K562 (cell line): ENCODE data around the gene NUF2. TPM values are rescaled to one million over a fixed set of nuclear protein-coding genes. Genes with fewer than 3 reads are reported as not detected.

ENCODE experiments used
- ATAC-seq: fragments of 200-7000 bp; cut with Tn5 transposase; 3 replicates; pipeline ENCODE4 v1.9.1; 2020; ENCODE audit warnings: moderate library complexity
- BruUV-seq: library from RNA; stranded (reverse); fragments of 400-500 nt; replicated peaks from 2 replicates; lab custom pipeline; 2021; lab: Mats Ljungman, UMichigan
- CTCF ChIA-PET: fragments of 300-600 bp; formaldehyde crosslinking; extraction: SDS; loops from one replicate; lab custom pipeline; 2021; ENCODE audit warnings: low intra/inter-chr PET ratio; lab: Yijun Ruan, JAX
- POLR2A ChIA-PET: fragments of 300-600, 350-650 bp; sonication (Branson Sonifier 250); formaldehyde crosslinking; extraction: SDS; loops from one replicate; lab custom pipeline; 2021; ENCODE audit warnings: antibody characterized with exemption, inconsistent platforms; lab: Yijun Ruan, JAX
- DNase-seq, 4 experiments: peaks; one replicate each; pipeline versions ENCODE4 v3.0.0 to v3.0.0-alpha.2; 2011 to 2018; ENCODE audit warnings: low spot score in 3 of 4, mixed read lengths in 3 of 4; ENCODE audit errors: extremely low read depth in 1 of 4
- FAIRE-seq: peaks from 2 replicates; lab custom pipeline; 2011; peaks lifted over from hg19 to GRCh38; lab: Jason Lieb, UNC
- H2AFZ ChIP-seq: 2 replicates; pipeline ENCODE4 v1.6.0; 2011; ENCODE audit warnings: low read depth, low read length, control low read depth, inconsistent platforms
- H3K27ac ChIP-seq: fragments of 200-600 bp; 3 replicates; pipeline ENCODE4 v1.8.0; 2011; ENCODE audit warnings: low read depth, mild to moderate bottlenecking, control low read depth, inconsistent platforms, low read length, moderate library complexity, mixed read lengths; ENCODE audit errors: extremely low read depth
- H3K27me3 ChIP-seq, 2 experiments: fragments of 300-600 bp in 1 of 2; 2 replicates in 1 of 2; 3 replicates in 1 of 2; pipeline versions ENCODE4 v1.6.0 to v1.8.0; 2011; ENCODE audit warnings: inconsistent platforms in 2 of 2, low read length in 2 of 2, mild to moderate bottlenecking in 1 of 2, mixed read lengths in 1 of 2, moderate library complexity in 1 of 2; ENCODE audit not compliant: control insufficient read depth in 2 of 2, insufficient read depth in 2 of 2
- H3K36me3 ChIP-seq: fragments of 300-600 bp; 3 replicates; pipeline ENCODE4 v1.8.0; 2011; ENCODE audit warnings: mild to moderate bottlenecking, low read length, inconsistent platforms; ENCODE audit not compliant: control insufficient read depth, insufficient read depth
- H3K4me1 ChIP-seq, 2 experiments: fragments of 200-600 bp in 1 of 2; replicated peaks in 1 of 2; 2 replicates in 1 of 2; 3 replicates in 1 of 2; pipeline versions ENCODE4 v1.5.1 to v1.8.0; 2011; ENCODE audit warnings: inconsistent platforms in 2 of 2, low read length in 2 of 2, mild to moderate bottlenecking in 1 of 2, mixed read lengths in 1 of 2, moderate library complexity in 1 of 2; ENCODE audit not compliant: control insufficient read depth in 2 of 2, insufficient read depth in 2 of 2
- H3K4me2 ChIP-seq: 2 replicates; pipeline ENCODE4 v1.6.1; 2011; ENCODE audit warnings: low read length, control low read depth, inconsistent platforms, mixed read lengths; ENCODE audit not compliant: insufficient read depth
- H3K4me3 ChIP-seq: fragments of 200-600 bp; sonication (generic), shearing (Covaris generic); 2 replicates; pipeline ENCODE4 v1.5.1; 2016; ENCODE audit warnings: control low read depth, inconsistent platforms
- H3K79me2 ChIP-seq: fragments of 200-600 bp; 3 replicates; pipeline ENCODE4 v1.8.0; 2011; ENCODE audit warnings: low read length, inconsistent platforms; ENCODE audit not compliant: control insufficient read depth, insufficient read depth
- H3K9ac ChIP-seq, 2 experiments: 2 replicates each; pipeline versions ENCODE4 v1.6.0 to v1.6.1; 2011; ENCODE audit warnings: low read depth in 2 of 2, low read length in 2 of 2, control low read depth in 1 of 2, inconsistent platforms in 1 of 2, mild to moderate bottlenecking in 1 of 2, mixed read lengths in 1 of 2; ENCODE audit not compliant: insufficient read depth in 1 of 2
- H3K9me1 ChIP-seq: one replicate; pipeline ENCODE4 v1.6.0; 2011; ENCODE audit warnings: inconsistent platforms, mild to moderate bottlenecking, low read length, moderate library complexity; ENCODE audit not compliant: control insufficient read depth, insufficient read depth
- H3K9me3 ChIP-seq: replicated peaks from 2 replicates; pipeline ENCODE4 v1.5.1; 2011; ENCODE audit warnings: low read depth, low read length, inconsistent platforms; ENCODE audit not compliant: control insufficient read depth, insufficient read depth
- H4K20me1 ChIP-seq: replicated peaks from 2 replicates; pipeline ENCODE4 v1.6.1; 2011; ENCODE audit warnings: low read length, inconsistent platforms, mixed read lengths; ENCODE audit not compliant: control insufficient read depth, insufficient read depth
- ARID3B ChIP-seq: fragments of 250-450 bp; sonication (Bioruptor Pico); IDR thresholded peaks from 2 replicates; pipeline ENCODE4 v1.4.0; 2020; ENCODE audit warnings: borderline replicate concordance
- BACH1 ChIP-seq: fragments of 200-800 bp; sonication (Bioruptor generic); IDR thresholded peaks from 2 replicates; pipeline ENCODE4 v1.6.1; 2016; ENCODE audit warnings: missing genetic modification characterization, missing compliant biosample characterization
- BHLHE40 ChIP-seq: IDR thresholded peaks from 2 replicates; pipeline ENCODE4 v1.6.1; 2011; ENCODE audit warnings: low read length, improper control_type of control experiment
- CUX1 ChIP-seq: fragments of 200-800 bp; sonication (Bioruptor generic); IDR thresholded peaks from 2 replicates; pipeline ENCODE4 v1.6.1; 2016; ENCODE audit warnings: missing genetic modification characterization, missing compliant biosample characterization
- E2F1 ChIP-seq: sonication (generic); formaldehyde crosslinking; IDR thresholded peaks from 2 replicates; pipeline ENCODE4 v1.8.1; 2023; ENCODE audit warnings: mild to moderate bottlenecking, missing genetic modification reagents, moderate library complexity
- E2F5 ChIP-seq: sonication (generic); formaldehyde crosslinking; IDR thresholded peaks from 2 replicates; pipeline ENCODE4 v1.8.0; 2022; ENCODE audit warnings: mild to moderate bottlenecking, missing genetic modification reagents
- ETV1 ChIP-seq: fragments of 450-650 bp; conservative IDR thresholded peaks from 2 replicates; pipeline ENCODE4 v1.6.1; 2016; ENCODE audit warnings: missing genetic modification characterization, control low read depth, low read depth, missing compliant biosample characterization
- FOS ChIP-seq: IDR thresholded peaks from 3 replicates; pipeline ENCODE4 v1.6.1; 2011; ENCODE audit not compliant: insufficient read length; ENCODE audit errors: extremely low read depth
- HNRNPL ChIP-seq: fragments of 200-400 bp; formaldehyde crosslinking; IDR thresholded peaks from 2 replicates; pipeline ENCODE4 v1.6.1; 2017; ENCODE audit warnings: low read depth, mild to moderate bottlenecking, low read length
- JUNB ChIP-seq: fragments of 450-650 bp; formaldehyde crosslinking; conservative IDR thresholded peaks from 2 replicates; pipeline ENCODE4 v1.4.0; 2020; ENCODE audit warnings: mild to moderate bottlenecking
- THRA ChIP-seq: fragments of 450-650 bp; IDR thresholded peaks from 2 replicates; pipeline ENCODE4 v1.6.1; 2017; ENCODE audit warnings: mild to moderate bottlenecking, moderate library complexity
- ZC3H11A ChIP-seq: IDR thresholded peaks from 2 replicates; pipeline ENCODE4 v1.6.1; 2012; ENCODE audit warnings: low read depth, low read length, improper control_type of control experiment
- ZNF41 ChIP-seq: fragments of 250-450 bp; sonication (Bioruptor Pico); conservative IDR thresholded peaks from 2 replicates; pipeline ENCODE4 v1.4.0; 2020; ENCODE audit warnings: mild to moderate bottlenecking
- ZNF79 ChIP-seq: fragments of 250-450 bp; sonication (Bioruptor Pico); IDR thresholded peaks from 2 replicates; pipeline ENCODE4 v1.4.0; 2020; ENCODE audit warnings: low read depth, mild to moderate bottlenecking, moderate library complexity
- in situ Hi-C: fragments of 300-500 bp; cut with MboI; formaldehyde crosslinking; loops from 4 replicates; pipeline ENCODE4 v1.15.0; 2018; ENCODE audit warnings: inconsistent platforms, mixed read lengths
- intact Hi-C: fragments of 100-400 bp; cut with micrococcal nuclease; formaldehyde crosslinking; loops from 2 replicates; pipeline ENCODE4 v1.14.2; 2022
- polyA plus RNA-seq, 8 experiments: library from polyadenylated mRNA; depleted of rRNA in 4 of 8; stranded (reverse) in 5 of 8; unstranded in 3 of 8; fragments of >200 nt; fragmentation: Nextera tagmentation in 2 of 8; fragmentation: Illumina TruSeq in 1 of 8; extraction: Ambion mirVana in 2 of 8; extraction: Trizol in 1 of 8; gene quantifications; 2 replicates each; pipeline versions ENCODE4 v1.2.1 to v1.2.3, GENCODE V29; 2011 to 2014; ENCODE audit warnings: inconsistent platforms in 1 of 8, missing spikeins in 1 of 8
- total RNA-seq, 7 experiments: library from RNA; depleted of rRNA in 6 of 7; stranded (reverse); fragments of >200 nt in 6 of 7; fragmentation: Illumina TruSeq in 2 of 7; extraction: Trizol in 2 of 7; gene quantifications; 2 replicates each; pipeline versions ENCODE4 v1.2.1 to v1.2.3, GENCODE V29; 2011 to 2021; ENCODE audit warnings: low replicate concordance in 1 of 7

NUF2 gene
- total and polyA plus RNA-seq, 9 of the 15 experiments (the other 6 are each of a cell fraction or from before 2014, with no cell fraction given), result 42.5 to 90.0 (median 60.3) TPM

- Histone ChIP-seq H3K4me3 (no peak overlapping the region), H4K20me1 (no peaks in the 10 kb centered on the region), H3K4me1 (no peaks in the 10 kb centered on the region), H3K27me3 (no peaks in the 10 kb centered on the region), H3K9me3 (no peaks in the 10 kb centered on the region), H3K4me2 (no peak overlapping the region), H3K36me3 (no peaks in the 10 kb centered on the region), H3K9ac (no peak overlapping the region), H3K9me1 (no peaks in the 10 kb centered on the region), H3K27ac (no peak overlapping the region), H3K79me2 (no peaks in the 10 kb centered on the region), H2AFZ (no peak overlapping the region)
- CTCF ChIA-PET, result no interaction called here
- FAIRE-seq (no peak), ATAC-seq (no peak), DNase-seq (no peak)
- intact Hi-C loops (no loop called here), in situ Hi-C loops (no loop called here)
- POLR2A ChIA-PET, result no interaction called here
- no TSS peak for BruUV-seq
- no peak for TF ChIP-seq E2F5
- TF ChIP-seq ZNF79 (CRISPR knock-in tag), result no peak
- no peak for TF ChIP-seq BHLHE40
- TF ChIP-seq ZNF41 (CRISPR knock-in tag), result no peak
- no peak for TF ChIP-seq JUNB
- no peak for TF ChIP-seq ZC3H11A
- no peak for TF ChIP-seq FOS
- TF ChIP-seq HNRNPL, result no peak
- no peak for TF ChIP-seq BACH1 (tag)
- TF ChIP-seq E2F1, result no peak
- no peak for TF ChIP-seq ARID3B (CRISPR knock-in tag)
- no peak for TF ChIP-seq ETV1 (tag)
- TF ChIP-seq THRA, result no peak
- TF ChIP-seq CUX1 (CRISPR knock-in tag), result no peak
These were observed 65.4 kb downstream of the NUF2 start for GRCh38 chr1:163387146-163387545.
